Measurements from ENCODE around the gene MATN4.

The MATN4 gene

DNA sequence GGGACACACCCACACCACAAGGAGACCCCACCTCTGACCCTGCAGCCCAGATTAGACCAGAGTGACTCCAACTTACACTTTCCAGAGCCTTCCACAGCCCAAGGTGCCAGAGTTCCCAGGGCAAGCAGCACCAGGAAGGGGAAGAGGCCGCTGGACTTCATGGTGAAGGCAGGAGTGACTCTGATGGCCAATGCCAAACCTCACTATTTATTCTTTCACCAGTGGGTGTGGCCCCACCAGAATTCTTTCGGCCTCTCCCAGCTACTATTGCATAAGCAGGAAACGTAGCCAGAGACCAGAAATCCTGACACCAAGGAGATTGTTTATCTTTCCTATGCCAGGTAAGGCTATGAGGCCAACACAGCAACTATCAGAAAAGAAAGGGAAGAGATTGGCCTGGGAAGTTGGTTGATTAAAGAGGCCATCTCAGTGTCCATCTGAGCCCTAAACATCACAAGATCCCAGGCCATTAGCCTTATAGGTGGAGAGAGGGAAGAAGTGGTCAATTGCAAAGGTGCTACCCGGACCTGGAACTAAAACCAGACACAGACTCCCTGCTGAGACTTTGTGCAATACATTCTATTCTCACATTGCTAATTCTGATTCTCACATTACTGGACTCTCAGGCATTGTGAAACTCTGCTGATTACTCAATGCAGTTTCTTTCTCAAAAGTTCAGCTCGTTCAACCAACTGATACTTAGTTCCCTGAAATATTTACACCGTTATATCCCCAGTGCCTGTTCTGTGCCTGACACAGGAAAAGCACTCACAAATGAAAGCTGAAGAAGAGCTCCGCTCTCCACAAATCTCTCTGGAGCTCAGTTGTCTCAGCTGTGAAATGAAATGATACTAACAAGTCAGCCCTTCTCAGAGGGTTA lies 53.5 kb downstream of the MATN4 start, which contains the start of gene SLPI:
TSS of gene SLPI (minus strand) at position 182 of the 880 bp plus-strand sequence. CDS start at position 161, 21 bp downstream.
- no peak for DNase-seq (ENCODE audit: low read depth in 2 of 2, low spot score in 1 of 2)

DNA sequence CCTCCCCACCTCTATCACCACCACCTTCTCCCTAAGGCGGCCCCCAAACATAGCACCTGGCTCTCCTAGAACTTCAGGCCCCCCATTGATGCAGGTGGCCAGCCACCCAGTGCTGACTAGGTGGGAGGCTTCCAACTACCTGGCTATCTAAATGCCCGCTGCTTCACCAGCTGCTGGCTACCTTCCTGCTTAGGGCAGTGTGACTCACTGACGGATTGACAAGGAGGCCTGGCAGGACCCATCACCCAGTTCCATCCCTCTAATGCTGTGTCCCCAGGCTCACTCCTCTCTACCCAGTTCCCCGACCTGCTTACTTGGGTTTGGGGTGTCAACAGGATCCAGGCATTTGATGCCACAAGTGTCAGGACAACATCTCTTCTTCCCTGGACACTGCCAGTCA lies 54.8 kb downstream of the MATN4 start:
- DNase-seq (ENCODE audit: low read depth in 2 of 2, low spot score in 1 of 2) = no peak

DNA sequence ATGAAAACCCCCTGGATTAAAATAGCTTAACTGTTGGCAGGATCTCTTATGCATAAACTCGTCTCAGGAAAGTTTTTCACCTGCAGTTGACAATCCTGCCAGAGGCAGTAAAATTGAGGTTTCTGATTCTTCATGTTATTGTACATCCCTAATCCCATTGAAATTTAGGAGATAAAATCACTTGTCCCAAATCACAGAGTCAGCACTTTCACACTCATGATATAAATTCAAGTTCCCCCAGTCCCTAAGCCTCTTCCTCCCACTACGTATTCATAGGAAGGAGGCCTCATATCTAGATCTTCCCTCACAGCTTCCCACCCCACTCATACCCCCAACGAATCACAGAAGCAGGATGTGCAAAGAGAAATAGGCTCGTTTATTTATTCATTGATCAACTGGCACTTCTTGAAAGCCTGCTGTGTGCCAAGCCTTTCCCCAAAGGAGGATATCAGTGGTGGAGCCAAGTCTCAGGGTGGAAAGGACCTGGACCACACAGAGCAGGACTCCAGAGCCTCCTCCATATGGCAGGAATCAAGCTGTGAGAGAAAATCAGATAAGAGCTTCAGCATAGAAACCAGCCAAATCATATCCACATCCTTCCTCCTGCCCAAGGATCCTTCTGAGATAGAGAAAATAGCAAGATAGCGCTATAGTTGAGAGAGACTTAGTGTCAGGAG lies 56.1 kb downstream of the MATN4 start:
- DNase-seq (ENCODE audit: low read depth in 2 of 2, low spot score in 1 of 2) = no peak

DNA sequence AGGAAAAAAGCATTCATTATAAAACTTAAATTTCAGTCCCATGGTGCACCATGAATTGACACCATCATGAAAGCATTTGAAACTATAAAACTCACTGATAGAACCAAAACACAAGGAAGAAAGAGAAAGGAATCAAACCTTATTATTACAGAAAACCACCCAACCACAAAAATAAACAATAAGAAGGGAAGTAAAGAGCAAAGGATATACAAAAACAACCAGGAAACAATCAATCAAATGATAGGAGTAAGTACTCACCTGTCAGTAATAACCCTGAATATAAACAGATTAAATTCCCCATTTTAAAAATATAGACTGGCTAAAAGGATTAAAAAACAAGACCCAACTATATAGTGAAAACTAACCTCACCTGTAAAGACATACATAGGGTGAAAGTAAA lies 59.5 kb downstream of the MATN4 start:
- no peak for DNase-seq (ENCODE audit: low read depth in 2 of 2, low spot score in 1 of 2)

- no peak for DNase-seq (ENCODE audit: low read depth in 2 of 2, low spot score in 1 of 2)
Measured at GRCh38 chr20:45247865-45248264, 60.2 kb downstream of the MATN4 start.

- no peak for DNase-seq (ENCODE audit: low read depth in 2 of 2, low spot score in 1 of 2)
Measured at GRCh38 chr20:45246109-45246508, 62.0 kb downstream of the MATN4 start.

All from stimulated activated CD8-positive, alpha-beta memory T cell treated with anti-CD3 and anti-CD28 coated beads, Interleukin-4, amount 100 ng/mL, for 4 hours (primary cell).